Colonic mucosa (tissue), 4 donors: ENCODE measurements around the gene PRRX2. TPM values are rescaled to one million over a fixed set of nuclear protein-coding genes. Genes with fewer than 3 reads are reported as not detected.

Experiments used
- DNase-seq: peaks from one replicate; pipeline ENCODE4 v3.0.0-alpha.2; 2020
- H3K27ac ChIP-seq: fragments of 200-600 bp; one replicate; pipeline ENCODE4 v1.8.0; 2021
- H3K27me3 ChIP-seq: fragments of 200-600 bp; one replicate; pipeline ENCODE4 v1.8.0; 2021
- H3K36me3 ChIP-seq: fragments of 200-600 bp; one replicate; pipeline ENCODE4 v1.8.0; 2021
- H3K4me1 ChIP-seq: fragments of 200-600 bp; one replicate; pipeline ENCODE4 v1.8.0; 2021; ENCODE audit warnings: mild to moderate bottlenecking
- H3K4me3 ChIP-seq: fragments of 200-600 bp; one replicate; pipeline ENCODE4 v1.8.0; 2021
- H3K9ac ChIP-seq, 2 donors: one replicate each; pipeline ENCODE4 v1.7.0; 2013; ENCODE audit warnings: control low read depth in 2 of 2, low read depth in 2 of 2, low read length in 2 of 2
- H3K9me3 ChIP-seq: fragments of 200-600 bp; one replicate; pipeline ENCODE4 v1.8.0; 2021
- CTCF ChIP-seq: fragments of 200-600 bp; IDR thresholded peaks from one replicate; pipeline ENCODE4 v1.8.0; 2022; ENCODE audit warnings: antibody characterized with exemption, mild to moderate bottlenecking
- intact Hi-C: fragments of 100-400 bp; cut with DNase I; formaldehyde crosslinking; loops from one replicate; pipeline ENCODE4 v1.14.1; 2022
- total RNA-seq, 2 donors: library from RNA; stranded (reverse); fragmentation: NEBNext Ultra II Directional in 1 of 2; extraction: Animal tissue kit (Norgen Biotek cat#: 25700) in 1 of 2; gene quantifications; one replicate each; pipeline ENCODE4 v1.2.1, GENCODE V29; 2021
- donor health status: healthy.
- donor health status: DM: no; HTN: no; CAD: no.
- donor health status: DM: no; HTN: no; CAD: no.

PRRX2 gene
- total RNA-seq, 2 donors from 2014 or later: 0.64 to 0.85 TPM

- Histone ChIP-seq H3K9ac (peak overlapping the region in 1 of 2 donors; percentile 5), H3K9me3 (no peaks in the 10 kb centered on the region), H3K36me3 (no peaks in the 10 kb centered on the region), H3K27ac (peak overlapping the region; percentile 83), H3K4me1 (peaks cover 7% of the 10 kb centered on the region), H3K4me3 (no peak overlapping the region), H3K27me3 (no peaks in the 10 kb centered on the region)
- no peak for TF ChIP-seq CTCF
- DNase-seq: no peak
- intact Hi-C loops: no loop called here
These were observed 97.8 kb downstream of the PRRX2 start for GRCh38 chr9:129762985-129763926.

GRCh38 chr9:129765764-129766317 is 100.4 kb downstream of the PRRX2 start:
- TF ChIP-seq CTCF: no peak
- no peaks in the 10 kb centered on the region for H3K27me3 ChIP-seq
- H3K4me3 ChIP-seq: no peak overlapping the region
- no peak overlapping the region for H3K9ac ChIP-seq
- no peaks in the 10 kb centered on the region for H3K9me3 ChIP-seq
- peaks cover 7% of the 10 kb centered on the region for H3K4me1 ChIP-seq
- intact Hi-C loops: no loop called here
- peak; percentile 44 for DNase-seq
- no peaks in the 10 kb centered on the region for H3K36me3 ChIP-seq
- H3K27ac ChIP-seq: no peak overlapping the region

GRCh38 chr9:129768486-129768885 is 103.0 kb downstream of the PRRX2 start:
- H3K36me3 ChIP-seq: no peaks in the 10 kb centered on the region
- H3K4me3 ChIP-seq: no peak overlapping the region
- no peak for DNase-seq
- intact Hi-C loops: no loop called here
- TF ChIP-seq CTCF: no peak
- H3K27ac ChIP-seq: no peak overlapping the region
- H3K9ac ChIP-seq: no peak overlapping the region
- H3K27me3 ChIP-seq: no peaks in the 10 kb centered on the region
- H3K4me1 ChIP-seq: no peaks in the 10 kb centered on the region
- H3K9me3 ChIP-seq: no peaks in the 10 kb centered on the region

- no peaks in the 10 kb centered on the region for H3K9me3 ChIP-seq
- no peak overlapping the region for H3K4me3 ChIP-seq
- no peak overlapping the region for H3K9ac ChIP-seq
- no peaks in the 10 kb centered on the region for H3K27me3 ChIP-seq
- H3K4me1 ChIP-seq: no peaks in the 10 kb centered on the region
- intact Hi-C loops: no loop called here
- H3K27ac ChIP-seq: no peak overlapping the region
- no peaks in the 10 kb centered on the region for H3K36me3 ChIP-seq
- TF ChIP-seq CTCF: no peak
- no peak for DNase-seq
These were observed 104.2 kb downstream of the PRRX2 start for GRCh38 chr9:129769669-129770068.

- intact Hi-C loops: no loop called here
- DNase-seq: no peak
- no peak overlapping the region for H3K27ac ChIP-seq
These were observed 105.3 kb downstream of the PRRX2 start for GRCh38 chr9:129770741-129771140.

More at GRCh38 chr9:129770741-129771140, 105.3 kb downstream of the PRRX2 start:
- Histone ChIP-seq H3K4me1 (no peaks in the 10 kb centered on the region), H3K9ac (no peak overlapping the region), H3K36me3 (no peaks in the 10 kb centered on the region), H3K4me3 (no peak overlapping the region), H3K27me3 (no peaks in the 10 kb centered on the region), H3K9me3 (no peaks in the 10 kb centered on the region)
- no peak for TF ChIP-seq CTCF

Other genes starting within 250 kb of the PRRX2 start
- not detected for gene C9orf50, start 44.5 kb upstream of the PRRX2 start, total RNA-seq
- gene NTMT1, start 39.5 kb upstream of the PRRX2 start, total RNA-seq: 10 to 100 TPM; 25.3 to 50.2 TPM
- gene ASB6, start 23.5 kb upstream of the PRRX2 start, total RNA-seq: 10 to 100 TPM; 15.8 to 18.5 TPM
- gene PTGES, start 87.4 kb downstream of the PRRX2 start, total RNA-seq: 1 to 10 TPM; 2.6 to 5.1 TPM
- gene TOR1B, start 137.5 kb downstream of the PRRX2 start, total RNA-seq: 10 to 100 TPM; 49.0 to 60.8 TPM
- 10 to 100 TPM; 31.0 to 31.1 TPM for gene TOR1A, start 158.5 kb downstream of the PRRX2 start, total RNA-seq
- 10 to 100 TPM; 38.7 to 45.5 TPM for gene C9orf78, start 169.6 kb downstream of the PRRX2 start, total RNA-seq
- 10 to 100 TPM; 14.7 to 20.0 TPM for gene USP20, start 169.8 kb downstream of the PRRX2 start, total RNA-seq